AG09319 (cell line): ENCODE results near the gene CPVL.

Experiments used
- DNase-seq: peaks from one replicate; pipeline ENCODE4 v3.0.0-alpha.2; 2010; ENCODE audit warnings: low read depth; ENCODE audit errors: extremely low read depth
- CTCF ChIP-seq: IDR thresholded peaks from 2 replicates; pipeline ENCODE4 v1.5.1; 2011; ENCODE audit warnings: low read depth, mild to moderate bottlenecking, inconsistent platforms, low read length, moderate library complexity

Gene CPVL

GRCh38 chr7:28958980-28959347 lies 187.4 kb downstream of the CPVL start:
- DNase-seq, result no peak

GRCh38 chr7:28958235-28958979 lies 187.9 kb downstream of the CPVL start, which contains the start of gene TRIL:
TRIL (minus strand) TSS chr7:28958330; CDS start chr7:28958046, 284 bp downstream.
- no peak; the same call in 1 of the 2 replicates for TF ChIP-seq CTCF
- peak; percentile 35 for DNase-seq

More at GRCh38 chr7:28958980-28959347, 187.4 kb downstream of the CPVL start:
- no peak for TF ChIP-seq CTCF

GRCh38 chr7:28957751-28958234 lies 188.5 kb downstream of the CPVL start:
- DNase-seq, result no peak
- no peak; the same call in 1 of the 2 replicates for TF ChIP-seq CTCF

GRCh38 chr7:28957064-28957750 lies 189.1 kb downstream of the CPVL start:
- no peak for TF ChIP-seq CTCF
- no peak for DNase-seq

- no peak for DNase-seq
- peak; percentile 69 for TF ChIP-seq CTCF
Measured at GRCh38 chr7:28956608-28957063, 189.7 kb downstream of the CPVL start.

GRCh38 chr7:28955718-28956607 lies 190.4 kb downstream of the CPVL start:
- DNase-seq, result no peak
- peak; percentile 45 for TF ChIP-seq CTCF
